GM19467 (cell line): ENCODE data around the gene JAZF1.
"Not testable (repeated sequence)": the region's sequence is repeated elsewhere in the genome, so short reads cannot be mapped to it uniquely, and the experiment has no call there.

Experiments
- ATAC-seq: cut with Tn5 transposase; IDR thresholded peaks from one replicate; pipeline ENCODE4 v1.9.1; 2021; ENCODE audit warnings: mild to moderate bottlenecking, moderate library complexity; ENCODE audit not compliant: unreplicated experiment

JAZF1 gene

DNA sequence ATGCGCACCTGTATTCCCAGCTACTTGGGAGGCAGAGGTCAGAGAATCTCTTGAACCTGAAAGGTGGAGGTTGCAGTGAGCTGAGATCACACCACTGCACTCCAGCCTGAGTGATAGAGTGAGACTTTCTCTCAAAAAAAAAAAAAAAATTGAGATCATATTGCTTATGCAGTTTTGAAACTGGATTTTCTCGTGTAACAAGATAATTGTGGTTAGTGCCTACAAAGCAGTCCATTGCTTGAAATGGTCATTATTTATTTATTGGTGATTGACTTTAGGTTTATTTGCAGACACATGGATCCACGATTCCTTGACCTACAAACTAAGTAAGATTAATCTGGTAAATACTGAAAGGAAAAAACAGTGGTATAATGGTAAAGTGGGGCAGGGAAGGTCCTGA is 290.8 kb downstream of the JAZF1 start:
- ATAC-seq: no peak

DNA sequence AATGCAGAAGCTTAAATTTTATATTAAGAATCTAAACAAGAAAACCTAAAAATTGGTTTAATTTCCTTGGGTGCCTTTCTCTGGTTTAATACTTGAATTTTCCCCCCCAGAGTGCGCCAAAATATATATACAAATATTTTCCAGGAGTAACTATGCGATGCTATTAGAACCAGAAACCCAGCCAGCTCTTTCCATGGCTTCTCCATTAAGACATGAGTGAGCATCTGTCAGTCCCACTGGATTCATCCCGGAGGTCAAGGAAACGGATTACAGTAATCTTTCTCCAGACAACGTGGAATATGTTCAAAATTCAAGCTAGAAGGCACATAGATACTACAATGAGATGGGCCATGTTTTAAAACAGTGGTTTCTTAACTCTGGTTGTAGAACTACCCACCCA is 291.9 kb downstream of the JAZF1 start:
- no peak for ATAC-seq

DNA sequence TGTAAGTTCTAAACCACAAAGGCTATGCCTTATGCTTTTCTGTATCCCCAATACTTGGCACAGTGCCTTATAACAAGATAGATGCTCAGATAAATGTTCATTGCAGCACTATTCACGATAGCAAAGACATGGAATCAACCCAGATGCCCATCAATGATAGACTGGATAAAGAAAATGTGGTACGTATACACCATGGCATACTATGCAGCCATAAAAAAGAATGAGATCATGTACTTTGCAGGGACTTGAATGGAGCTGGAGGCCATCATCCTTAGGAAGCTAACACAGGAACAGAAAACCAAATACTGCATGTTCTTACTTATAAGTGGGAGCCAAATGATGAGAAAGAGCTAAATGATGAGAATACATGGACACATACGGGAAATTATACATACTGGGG is 293.9 kb downstream of the JAZF1 start:
- ATAC-seq: not testable (repeated sequence)

DNA sequence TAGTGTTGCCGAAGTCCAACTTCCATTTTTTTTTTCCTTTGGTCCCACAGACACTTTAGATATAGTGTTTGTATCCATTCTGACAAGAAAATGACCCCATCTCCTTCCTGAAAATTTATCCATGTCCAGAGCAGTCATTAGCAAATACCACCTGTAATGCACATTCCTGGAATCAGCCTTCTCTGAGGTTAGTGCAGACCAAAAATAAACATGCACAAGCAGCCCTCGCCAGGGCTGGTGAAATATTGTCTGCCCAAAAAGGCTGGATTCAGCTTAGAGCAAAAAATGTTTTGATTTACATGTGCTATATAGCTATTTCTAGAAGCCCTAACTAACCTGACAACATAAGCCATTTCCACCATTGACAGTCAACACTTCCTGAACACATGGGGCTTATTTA is 294.9 kb downstream of the JAZF1 start:
- no peak for ATAC-seq

DNA sequence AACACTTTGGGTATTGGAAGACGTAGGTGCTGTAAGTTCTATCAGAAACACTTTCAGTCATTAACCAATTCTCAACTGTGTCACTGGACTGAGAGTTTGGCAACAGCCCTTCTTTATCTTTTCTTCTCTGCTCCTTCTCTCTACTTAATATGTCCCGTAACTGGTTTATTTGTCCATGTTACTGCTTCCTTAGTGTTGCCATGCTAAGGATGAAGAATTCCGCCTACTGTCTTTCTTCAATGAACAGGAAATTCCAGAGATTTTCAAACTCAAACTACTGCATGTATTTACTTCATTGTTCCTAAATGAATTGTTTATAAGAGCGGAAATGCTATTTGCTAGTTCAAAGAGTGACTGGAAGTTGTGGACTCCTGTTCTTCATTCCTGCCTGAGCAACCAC is 296.9 kb downstream of the JAZF1 start:
- no peak for ATAC-seq

DNA sequence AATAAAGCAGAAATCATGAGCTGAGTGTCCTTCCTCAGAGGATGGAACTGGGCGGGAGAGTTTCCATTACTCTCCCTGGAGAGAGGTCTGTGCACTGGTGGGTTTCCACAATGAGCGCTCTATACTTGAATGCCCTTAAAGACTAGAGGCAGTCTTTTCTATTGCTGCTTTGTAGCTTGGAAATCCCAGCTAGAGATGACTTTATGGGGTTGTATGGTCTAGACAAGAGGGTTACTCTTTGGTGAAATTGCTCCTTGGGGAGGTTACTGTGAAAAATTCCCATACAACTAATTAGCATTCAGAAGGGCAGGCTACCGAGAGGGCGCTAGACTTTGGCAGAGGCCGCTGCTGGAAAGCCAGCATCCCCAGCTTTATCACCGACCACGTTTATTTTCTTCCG is 303.8 kb downstream of the JAZF1 start:
- no peak for ATAC-seq

DNA sequence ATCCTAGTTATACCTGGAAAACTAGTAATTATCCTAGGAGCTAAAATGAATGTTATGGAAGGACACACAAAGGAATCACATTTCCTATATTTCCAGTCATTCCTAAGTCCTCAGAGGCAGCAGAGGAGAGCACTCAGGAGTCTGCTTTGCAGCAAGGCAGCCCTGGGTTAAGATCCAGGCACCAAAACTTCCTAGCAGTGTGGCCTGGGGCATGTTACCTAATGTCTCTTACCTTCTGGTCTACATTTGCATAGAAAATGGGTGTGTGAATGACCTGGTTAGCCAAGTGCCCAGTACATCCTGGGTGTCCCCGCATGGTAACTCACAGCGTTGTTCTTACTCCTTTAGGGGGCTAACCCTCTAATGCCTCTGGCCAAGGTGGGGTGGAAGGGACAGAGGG is 304.8 kb downstream of the JAZF1 start:
- ATAC-seq: no peak

DNA sequence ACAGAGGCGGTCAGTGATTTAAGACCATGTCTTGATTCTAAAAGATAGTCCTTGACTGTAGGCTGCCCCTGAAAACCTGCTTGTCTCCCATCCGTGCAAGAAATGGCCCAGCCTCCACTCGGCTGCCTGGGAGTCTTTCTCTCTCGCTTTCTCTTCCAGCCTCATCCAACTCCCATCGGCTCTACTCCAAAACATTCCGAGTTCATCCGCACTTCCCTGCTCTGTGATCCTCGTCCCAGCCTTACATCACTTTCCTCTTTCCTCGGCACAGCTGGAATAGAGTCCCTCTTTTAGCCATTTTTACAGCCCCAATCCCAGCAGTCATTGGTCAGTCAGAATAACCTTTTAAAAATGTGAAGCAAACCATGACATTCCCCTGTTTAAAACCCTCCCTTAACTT is 305.5 kb downstream of the JAZF1 start:
- ATAC-seq: no peak

DNA sequence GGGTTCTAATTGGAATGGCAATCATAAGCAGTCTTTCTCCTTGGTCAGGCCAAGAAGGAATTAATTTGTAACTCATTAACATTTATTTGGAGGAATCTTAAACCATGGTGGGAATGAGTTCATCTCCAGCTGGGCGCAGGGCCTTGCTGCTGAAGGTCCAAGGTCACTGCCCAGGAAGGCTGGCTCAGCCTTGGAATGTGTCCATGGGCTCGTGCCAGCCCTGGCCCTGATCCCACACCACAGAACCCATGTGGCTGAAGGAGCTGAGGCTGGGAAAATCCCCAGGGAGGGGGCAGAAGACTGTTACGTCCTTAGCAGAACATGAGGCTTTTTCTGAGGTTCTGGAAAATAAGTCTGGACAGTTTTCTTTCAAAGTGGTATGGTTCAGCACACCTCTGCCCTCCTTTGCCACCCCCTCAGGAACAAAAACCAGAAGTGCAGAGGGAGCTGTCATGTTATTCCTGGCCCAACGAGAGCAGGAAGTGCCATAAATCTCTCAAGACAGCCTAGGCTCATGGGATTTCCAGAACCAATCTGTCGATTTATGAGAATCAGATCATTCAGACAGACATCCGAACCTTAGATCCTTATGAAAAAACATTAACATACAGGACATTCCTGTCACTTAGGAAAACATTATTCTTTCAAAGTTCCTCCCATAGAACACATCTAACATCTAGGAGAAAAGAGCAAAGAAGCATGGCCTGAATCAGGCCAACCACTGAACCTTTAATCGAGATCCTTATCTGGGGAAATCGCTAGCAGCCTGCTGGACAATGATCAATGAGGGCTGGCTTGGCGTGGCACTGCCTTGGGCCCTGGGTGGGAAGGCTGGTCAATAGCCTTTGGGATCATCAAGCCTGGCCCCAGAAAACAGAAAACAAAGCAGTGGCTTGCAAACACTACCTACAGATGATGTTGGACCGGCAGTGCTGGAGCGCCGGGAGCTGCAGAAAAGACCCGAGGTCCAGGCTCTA is 306.3 kb downstream of the JAZF1 start:
- ATAC-seq: no peak

DNA sequence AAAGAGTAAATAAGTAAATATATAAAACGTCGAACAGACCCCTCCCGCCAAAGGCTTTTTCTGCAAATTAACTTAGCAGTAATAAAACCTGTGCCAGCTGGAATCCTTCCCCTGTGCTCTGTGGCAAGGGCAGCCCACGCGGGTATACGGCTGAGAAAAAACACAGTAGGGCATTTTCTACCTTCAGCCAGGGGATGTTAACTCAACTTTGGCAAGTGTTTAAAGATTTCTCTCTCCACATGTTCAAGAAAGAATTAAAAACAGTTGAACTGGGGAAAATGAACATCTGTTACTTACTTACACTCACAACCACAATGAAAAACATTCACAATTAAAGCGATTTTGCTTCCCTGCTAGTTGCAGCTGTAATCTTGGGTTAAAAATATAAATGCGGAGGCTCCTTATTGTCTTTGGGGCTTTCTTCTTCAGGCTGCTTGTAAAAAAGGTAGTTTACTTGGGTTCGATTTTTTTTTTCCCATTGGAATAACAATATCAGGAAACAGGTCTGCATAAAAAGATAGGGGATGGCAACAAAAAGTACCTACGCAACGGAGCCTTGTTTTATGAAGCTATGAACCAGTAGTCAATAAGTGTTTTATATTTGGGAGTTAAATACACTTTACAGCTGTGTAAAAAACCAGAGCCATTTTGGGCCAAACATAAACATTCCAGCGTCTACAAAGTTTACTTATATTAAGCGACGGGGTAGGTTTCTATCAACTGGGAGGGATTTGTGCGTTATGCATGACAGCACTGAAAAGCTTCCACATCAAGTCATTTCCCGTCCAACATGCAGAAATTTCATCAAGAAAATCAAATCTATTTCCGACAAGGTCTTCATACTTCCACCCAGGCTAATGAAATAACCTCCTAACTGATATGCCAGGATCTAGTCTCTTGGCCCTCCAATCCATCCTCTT is 308.0 kb downstream of the JAZF1 start:
- ATAC-seq: no peak

DNA sequence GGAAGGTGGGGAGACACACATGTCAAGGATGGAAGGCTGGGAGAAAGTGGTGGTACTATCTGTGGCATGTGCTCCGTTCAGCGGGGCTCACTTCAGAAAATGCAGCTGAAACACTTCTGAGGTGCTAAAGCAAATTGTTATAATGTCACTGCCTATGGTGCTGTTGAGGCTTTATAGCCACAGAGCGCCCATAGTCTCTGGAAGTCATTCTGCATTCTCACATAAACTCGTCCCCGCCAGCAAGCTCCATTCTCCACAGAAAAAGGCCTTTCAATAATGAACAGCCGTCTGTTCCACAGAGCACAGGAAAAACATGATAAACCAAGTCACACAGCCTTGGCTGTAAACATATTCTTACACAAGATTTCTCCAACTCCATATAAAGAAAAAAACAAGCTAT is 308.7 kb downstream of the JAZF1 start:
- ATAC-seq: no peak

DNA sequence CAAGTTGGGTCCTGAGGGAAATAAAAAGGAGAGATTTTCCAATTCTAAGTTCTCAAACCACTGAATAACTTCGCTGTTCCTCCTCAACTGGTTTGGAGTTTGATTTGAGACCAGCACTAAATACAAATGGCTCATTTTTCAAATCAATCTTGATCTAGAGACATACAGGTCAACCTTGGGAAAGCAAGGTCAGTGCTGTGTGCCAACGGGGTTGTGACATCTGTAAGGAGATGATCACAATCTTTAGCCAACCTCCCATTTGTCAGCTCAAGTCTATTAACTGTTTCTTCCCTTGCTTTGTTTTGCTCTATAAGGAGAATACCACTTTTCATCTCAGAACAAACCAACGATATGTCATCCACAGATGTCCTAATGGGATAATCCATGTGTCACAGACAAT is 309.5 kb downstream of the JAZF1 start:
- no peak for ATAC-seq

DNA sequence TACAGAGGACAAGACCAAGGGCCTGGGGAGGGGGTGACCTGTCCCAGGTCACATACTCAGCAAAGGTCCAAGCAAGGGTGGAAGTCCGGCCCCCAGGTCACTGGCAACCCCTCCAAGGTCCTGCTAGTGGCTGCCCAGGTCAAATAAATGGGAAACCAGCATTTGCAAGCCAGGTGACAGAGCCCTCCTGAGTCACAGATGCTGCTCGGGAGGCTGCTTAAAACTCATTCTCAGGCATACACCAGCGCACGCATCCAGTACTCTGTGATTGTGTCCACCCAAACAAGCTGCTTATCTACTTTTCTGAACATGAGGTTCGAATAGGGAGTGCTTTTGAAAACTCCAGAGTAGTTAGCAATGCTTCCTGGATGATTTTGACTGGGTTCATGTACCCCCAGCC is 310.0 kb downstream of the JAZF1 start:
- ATAC-seq: no peak

DNA sequence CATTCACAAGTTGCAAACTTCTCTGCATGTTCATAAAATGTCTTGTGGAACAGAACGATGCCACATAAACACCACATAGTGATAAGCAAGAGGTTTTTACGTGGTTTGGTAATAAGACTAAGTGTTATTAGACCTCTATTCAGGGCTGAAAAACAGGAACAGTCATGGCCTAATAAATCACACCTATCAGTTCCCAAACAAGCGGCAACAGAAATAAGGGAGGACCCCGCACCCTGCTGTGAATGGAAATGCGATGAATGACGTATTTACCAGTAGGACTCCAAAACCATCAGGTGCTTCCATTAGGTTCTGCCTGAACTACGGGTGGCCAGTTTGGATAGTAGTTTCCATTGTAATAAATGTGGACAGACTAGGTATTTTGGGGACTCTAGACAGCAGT is 311.5 kb downstream of the JAZF1 start:
- no peak for ATAC-seq

DNA sequence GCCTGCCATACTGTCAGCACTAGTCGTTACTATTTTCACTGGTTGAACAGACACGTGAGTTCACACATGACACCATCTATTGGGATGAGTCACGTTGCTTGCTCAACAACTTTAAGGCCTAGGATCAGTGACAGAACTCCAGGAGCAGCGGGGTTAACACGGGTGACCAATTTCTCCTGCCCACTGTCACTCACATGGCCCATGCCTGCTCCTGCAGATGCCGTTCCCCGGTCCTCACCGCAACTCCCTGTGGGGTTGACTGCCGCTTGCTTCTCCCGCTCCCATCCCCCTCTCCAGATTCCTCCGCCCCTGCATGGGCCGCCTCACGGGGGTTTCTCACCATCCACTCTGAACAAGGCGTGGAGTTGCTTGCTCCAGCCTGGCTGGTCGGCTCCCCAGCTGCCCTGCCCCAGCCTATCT is 312.5 kb downstream of the JAZF1 start:
- no peak for ATAC-seq

DNA sequence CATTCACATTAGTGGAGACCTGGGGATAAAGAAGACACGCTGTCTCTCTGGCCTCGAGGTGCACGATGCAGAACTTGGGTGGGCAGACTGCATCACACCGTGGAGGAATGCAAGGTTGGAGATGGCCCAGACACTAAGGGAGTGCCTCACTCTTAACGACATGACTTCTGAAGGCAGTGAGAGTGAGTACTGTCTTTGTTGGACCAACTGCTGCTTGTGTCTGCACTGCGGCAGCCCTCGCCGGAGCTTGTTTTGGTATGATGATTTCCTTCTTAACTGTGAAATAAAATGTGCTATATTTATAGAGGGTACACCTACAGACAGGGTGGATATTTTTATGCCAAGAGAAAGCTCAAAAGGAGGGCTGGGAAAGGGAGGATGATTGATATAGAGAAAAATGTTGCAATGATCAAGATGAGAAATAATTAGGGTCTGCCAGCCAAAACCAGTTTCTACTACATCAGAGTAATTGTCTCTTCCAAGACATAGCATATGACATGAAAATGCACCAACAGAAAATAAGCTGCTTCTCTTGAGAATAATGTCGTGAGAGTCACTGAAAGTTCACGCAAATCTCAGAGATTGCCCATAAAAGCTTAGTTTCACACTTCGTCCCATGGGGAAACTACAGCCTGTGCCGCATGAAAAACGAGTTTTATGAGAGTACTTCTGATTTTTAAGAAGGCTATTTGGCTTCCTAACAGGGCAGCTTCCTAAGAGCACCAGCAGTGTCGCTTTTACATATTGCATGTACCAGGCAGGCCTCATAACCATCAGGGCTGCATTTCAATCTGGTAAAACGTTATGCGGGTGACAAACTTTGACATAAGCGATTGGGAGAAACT is 313.5 kb downstream of the JAZF1 start:
- no peak for ATAC-seq

DNA sequence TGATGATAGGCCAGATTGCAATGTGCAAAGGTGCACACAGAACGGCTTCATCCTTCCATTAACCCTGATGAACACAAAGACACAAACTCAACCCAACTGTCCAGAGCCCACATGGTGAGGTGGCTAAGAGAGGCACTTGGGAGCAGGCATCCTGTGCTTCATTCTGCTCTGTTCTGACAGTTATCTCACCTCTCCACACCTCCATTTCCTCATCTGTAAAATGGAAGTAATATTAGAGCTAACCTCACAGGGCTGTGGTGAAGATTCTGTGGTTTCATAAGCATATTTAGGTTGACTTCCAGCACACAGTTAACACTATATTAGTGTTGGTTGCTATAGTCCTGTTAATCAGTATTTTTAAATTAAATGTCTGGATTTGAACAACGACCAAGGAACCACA is 314.3 kb downstream of the JAZF1 start:
- no peak for ATAC-seq

DNA sequence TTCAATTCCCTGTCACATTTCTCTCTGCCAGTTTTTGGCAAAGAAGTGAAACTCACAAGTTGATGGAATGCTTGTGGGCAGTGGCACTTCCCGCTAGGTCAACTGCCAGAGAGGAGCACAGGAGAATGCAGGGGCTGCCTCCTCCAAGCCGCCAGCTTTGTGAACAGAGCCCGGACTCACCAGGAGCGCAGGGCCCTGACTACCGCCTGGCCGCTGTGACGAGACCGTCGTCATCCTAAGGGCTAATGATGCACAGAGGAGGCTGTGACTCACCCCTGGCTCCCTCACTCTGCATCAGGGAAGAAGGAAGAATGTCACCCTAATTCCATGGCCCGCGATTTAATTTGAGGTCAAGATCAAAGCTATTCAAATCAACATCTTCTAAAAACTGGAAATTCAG is 316.7 kb downstream of the JAZF1 start:
- no peak for ATAC-seq

DNA sequence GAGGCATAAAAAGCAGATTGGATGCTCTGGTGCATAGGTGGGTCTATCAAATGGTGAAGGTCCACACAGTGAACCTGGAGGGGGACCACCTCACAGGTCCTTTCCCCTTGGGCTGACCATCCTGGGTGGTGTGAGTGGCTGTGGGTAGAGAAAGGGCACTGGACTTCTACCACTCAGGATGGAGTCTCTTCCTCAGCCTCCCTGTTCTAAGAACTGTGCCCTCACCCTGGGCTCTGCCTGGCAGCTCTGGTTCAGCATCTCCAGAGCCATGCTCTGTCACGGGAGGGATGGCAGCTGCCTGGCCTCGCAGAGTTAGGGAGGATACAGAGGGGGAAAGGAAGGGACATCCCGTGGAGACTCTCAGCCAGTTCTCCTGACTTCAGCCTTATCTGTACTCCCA is 318.8 kb downstream of the JAZF1 start:
- ATAC-seq: no peak

DNA sequence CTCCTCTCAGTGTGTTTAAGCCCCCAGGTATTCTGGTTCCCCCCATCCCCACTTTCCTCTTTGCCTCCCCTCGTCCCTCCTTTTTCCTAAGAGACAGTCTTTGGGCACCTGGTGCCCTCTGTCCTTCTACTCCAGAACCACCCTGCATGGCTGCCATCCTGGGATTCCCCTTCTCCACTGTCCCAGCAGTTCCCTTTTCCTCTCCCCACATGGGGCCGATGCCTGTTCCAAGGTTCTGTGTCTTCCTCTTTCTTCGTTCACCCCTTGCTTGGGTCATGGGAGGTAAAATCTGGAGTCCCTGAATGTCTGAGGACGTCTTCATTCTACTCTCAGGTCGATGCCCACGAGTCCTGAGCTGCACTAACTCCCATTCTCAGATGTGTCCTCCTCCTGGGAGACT is 319.8 kb downstream of the JAZF1 start:
- ATAC-seq: no peak
